ENCODE measurements around the gene TREH.

Gene TREH

DNA sequence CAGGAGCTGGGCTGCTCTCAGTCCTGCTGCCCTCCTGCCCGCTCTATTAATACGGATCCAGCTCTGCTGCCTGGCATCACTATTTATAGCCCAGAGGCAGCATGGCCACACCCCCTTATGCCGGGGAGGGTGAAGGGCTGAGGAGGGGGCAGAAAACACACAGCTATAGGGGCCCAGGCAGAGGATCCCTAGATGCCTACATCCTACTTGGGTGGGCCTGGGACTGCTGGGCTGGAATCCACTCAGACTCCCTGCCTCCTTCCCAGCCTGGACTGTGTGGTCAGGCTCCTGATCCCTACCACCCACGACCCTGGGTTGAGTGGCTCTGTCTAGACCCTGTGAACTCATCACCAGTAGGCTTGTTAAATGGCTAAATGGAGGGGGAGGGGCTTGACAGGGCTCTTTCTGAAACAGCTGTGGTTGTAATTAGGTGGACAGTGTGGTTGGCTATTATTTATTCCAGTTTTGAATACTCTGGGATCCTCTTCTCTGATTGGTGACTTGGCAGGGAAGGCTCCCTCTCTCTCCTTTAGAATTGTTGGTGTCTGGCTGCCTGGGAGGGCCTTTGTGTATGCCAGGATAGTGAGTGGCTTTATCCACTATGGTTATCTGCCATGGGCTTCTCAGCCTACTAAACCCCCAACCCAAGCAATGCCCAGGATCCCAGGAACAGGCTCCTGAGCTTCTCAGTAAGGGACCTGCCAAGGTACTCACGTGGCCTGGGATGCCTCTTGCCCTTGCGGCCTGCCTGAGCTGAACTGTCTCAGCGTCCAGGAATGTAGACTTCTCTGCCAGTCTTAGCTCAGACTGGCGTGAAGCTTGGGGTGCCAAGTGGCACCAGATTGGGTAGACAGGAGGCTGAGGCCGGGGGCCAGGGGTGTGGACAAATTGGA, 56.8 kb downstream of the TREH start:
- peaks cover 54% of the 10 kb centered on the region for H3K4me1 ChIP-seq (ENCODE audit: insufficient read depth, low read length)
- H3K27me3 ChIP-seq (ENCODE audit: control insufficient read depth in 1 of 2, insufficient read depth in 2 of 2, low read length in 2 of 2) = no peaks in the 10 kb centered on the region
- peak overlapping the region in 1 of 2 donors; percentile 66 for H3K4me3 ChIP-seq (ENCODE audit: low read depth in 1 of 2, low read length in 2 of 2)
- H3K9me3 ChIP-seq (ENCODE audit: low read length) = no peaks in the 10 kb centered on the region
- H3K27ac ChIP-seq (ENCODE audit: low read depth, low read length) = peak overlapping the region; percentile 85
- no peak overlapping the region for H3K9ac ChIP-seq (ENCODE audit: low read length)
- peaks cover 16% of the 10 kb centered on the region for H3K36me3 ChIP-seq (ENCODE audit: insufficient read depth, low read length)

DNA sequence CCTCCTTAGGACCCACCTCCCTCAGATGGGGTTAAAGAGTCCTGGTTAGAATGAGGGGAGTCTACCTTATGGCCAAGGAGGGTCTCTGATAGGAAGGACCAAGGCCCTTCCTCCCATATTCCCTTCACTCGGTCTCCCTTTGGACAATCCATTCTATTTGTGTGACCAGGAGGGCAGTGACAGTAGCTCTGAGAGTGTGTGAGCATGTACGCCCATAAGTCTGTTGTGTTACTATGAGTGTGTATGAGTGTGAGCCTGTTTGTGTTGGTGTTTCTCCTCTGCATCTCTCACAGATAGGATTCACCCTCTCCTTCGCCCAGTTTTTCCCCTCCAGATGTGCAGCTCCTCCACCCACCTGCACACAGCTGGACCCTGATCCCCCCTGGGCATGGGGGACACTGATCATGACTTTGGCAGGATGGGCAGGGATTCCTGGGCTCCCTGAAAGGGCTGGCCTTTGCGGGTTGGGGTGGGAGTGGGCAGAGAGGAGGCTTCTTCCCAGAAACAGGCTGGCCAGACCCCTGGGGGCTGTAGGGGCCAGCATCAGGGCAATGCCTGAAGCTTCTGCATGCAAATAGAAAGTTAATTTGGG, 57.6 kb downstream of the TREH start:
- H3K4me1 ChIP-seq (ENCODE audit: insufficient read depth, low read length) = peaks cover 54% of the 10 kb centered on the region
- H3K27me3 ChIP-seq (ENCODE audit: control insufficient read depth in 1 of 2, insufficient read depth in 2 of 2, low read length in 2 of 2) = no peaks in the 10 kb centered on the region
- H3K9me3 ChIP-seq (ENCODE audit: low read length) = no peaks in the 10 kb centered on the region
- peak overlapping the region; percentile 85 for H3K27ac ChIP-seq (ENCODE audit: low read depth, low read length)
- peaks cover 10% of the 10 kb centered on the region for H3K36me3 ChIP-seq (ENCODE audit: insufficient read depth, low read length)
- H3K4me3 ChIP-seq (ENCODE audit: low read depth in 1 of 2, low read length in 2 of 2) = peak overlapping the region; percentile 11 to 66
- peak overlapping the region; percentile 75 for H3K9ac ChIP-seq (ENCODE audit: low read length)

DNA sequence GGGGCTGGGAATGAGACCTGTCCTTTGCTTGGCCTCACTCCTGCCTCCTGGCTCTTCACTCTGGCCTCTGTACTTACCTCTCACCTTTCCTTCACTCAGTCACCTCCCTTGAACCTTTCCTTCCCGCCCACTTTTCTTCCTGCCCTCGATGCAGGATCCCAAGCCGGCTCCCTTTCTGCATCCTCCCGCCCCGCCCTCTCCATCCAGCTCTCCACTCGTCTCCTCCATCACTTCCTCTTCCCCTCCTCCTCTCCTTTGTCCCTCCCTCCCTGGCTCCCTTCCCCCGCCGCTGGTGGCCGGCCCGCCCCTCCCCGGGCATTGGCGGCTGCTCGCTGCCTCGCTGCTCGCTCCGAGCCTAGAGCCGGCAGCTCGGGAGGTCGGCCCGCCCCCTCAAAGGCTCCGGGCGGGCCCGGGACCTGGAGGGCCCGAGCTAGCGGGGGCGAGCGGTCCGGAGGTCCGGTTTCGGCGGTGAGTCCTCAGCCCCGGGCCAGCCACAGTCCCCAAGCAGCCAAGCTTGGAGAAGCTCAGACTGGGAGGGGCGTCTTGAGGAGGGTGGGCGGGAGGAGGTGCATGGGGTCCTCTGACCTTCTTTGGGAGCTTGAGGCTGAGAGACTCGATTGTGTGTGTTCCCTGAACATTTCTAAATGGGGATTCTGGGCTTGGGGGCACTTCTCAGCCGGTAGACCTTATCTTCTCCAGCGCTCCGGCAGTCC, 58.2 kb downstream of the TREH start:
- Histone ChIP-seq H3K9me3 (ENCODE audit: low read length) (no peaks in the 10 kb centered on the region), H3K4me1 (ENCODE audit: insufficient read depth, low read length) (peaks cover 54% of the 10 kb centered on the region), H3K36me3 (ENCODE audit: insufficient read depth, low read length) (peaks cover 13% of the 10 kb centered on the region), H3K27ac (ENCODE audit: low read depth, low read length) (peak overlapping the region; percentile 85), H3K27me3 (ENCODE audit: control insufficient read depth in 1 of 2, insufficient read depth in 2 of 2, low read length in 2 of 2) (no peaks in the 10 kb centered on the region), H3K9ac (ENCODE audit: low read length) (peak overlapping the region; percentile 75), H3K4me3 (ENCODE audit: low read depth in 1 of 2, low read length in 2 of 2) (peak overlapping the region; percentile 59 to 66)

DNA sequence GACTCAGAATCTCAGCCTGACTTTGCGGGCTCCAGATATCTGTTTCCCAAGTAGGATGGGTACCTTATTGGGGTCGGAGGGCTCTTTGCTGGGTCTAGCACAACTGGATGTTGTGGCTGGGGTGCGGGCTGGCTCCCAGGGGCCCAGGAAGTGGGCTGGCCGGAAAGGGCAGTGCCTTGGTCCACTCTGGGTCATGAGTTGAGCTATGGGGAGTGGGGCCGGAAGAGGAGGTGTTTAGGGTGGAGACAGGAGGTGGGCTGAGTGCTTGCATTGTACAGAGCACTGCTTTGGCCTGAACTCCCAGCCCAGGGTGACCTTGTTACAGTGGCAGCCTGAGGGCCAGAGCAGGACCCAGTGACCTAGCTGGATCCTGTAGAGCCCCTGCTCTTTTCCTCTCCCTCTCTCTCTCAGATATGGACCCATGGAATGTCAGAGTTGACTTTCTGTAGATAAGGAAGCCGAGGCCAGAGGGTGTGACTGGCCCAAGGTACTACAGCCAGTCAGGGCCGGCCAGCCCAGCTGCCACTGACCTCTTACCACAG, 58.9 kb downstream of the TREH start:
- peaks cover 19% of the 10 kb centered on the region for H3K36me3 ChIP-seq (ENCODE audit: insufficient read depth, low read length)
- H3K27me3 ChIP-seq (ENCODE audit: control insufficient read depth in 1 of 2, insufficient read depth in 2 of 2, low read length in 2 of 2) = no peaks in the 10 kb centered on the region
- H3K4me3 ChIP-seq (ENCODE audit: low read depth in 1 of 2, low read length in 2 of 2) = peak overlapping the region; percentile 59 to 66
- H3K9ac ChIP-seq (ENCODE audit: low read length) = peak overlapping the region; percentile 65
- peaks cover 54% of the 10 kb centered on the region for H3K4me1 ChIP-seq (ENCODE audit: insufficient read depth, low read length)
- peak overlapping the region; percentile 85 for H3K27ac ChIP-seq (ENCODE audit: low read depth, low read length)
- H3K9me3 ChIP-seq (ENCODE audit: low read length) = no peaks in the 10 kb centered on the region

DNA sequence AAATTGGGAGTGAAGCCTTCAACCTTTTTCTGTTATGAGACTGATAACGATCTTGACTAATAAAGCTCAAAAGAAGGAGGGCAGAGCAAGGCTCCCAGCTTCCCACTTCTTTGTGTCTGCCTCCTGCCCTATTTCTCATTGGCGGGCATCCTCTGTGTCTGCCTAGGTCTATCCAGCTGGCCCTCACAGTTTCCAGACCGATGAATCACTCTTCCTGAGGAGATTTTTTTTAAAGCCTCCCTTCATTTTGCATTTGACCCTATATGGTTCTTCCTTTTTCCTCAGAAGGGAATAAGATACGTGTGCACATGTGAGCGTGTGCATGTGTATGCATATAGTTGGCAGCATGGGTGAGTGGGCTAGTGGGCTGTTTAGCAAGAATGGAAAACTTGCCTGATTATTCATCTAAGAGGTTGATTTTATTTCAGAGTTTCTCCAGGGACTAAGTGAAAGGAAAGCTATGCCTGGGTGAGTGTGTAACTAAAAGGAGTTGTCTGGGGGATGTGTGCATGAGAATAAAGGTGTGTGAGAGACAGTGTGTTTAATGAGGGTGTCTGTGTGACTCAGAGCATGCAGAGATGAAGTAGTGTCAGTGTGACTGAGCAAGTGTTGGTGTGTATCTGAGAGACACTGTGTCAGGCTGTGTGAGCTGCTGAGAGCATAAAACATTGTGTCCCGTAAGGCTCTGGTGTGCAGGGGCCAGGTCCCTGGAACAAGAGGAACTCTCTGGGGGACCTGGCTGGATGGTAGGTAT, 59.8 kb downstream of the TREH start:
- Histone ChIP-seq H3K36me3 (ENCODE audit: insufficient read depth, low read length) (peaks cover 16% of the 10 kb centered on the region), H3K4me3 (ENCODE audit: low read depth in 1 of 2, low read length in 2 of 2) (no peak overlapping the region), H3K27me3 (ENCODE audit: control insufficient read depth in 1 of 2, insufficient read depth in 2 of 2, low read length in 2 of 2) (no peaks in the 10 kb centered on the region), H3K9ac (ENCODE audit: low read length) (no peak overlapping the region), H3K9me3 (ENCODE audit: low read length) (no peaks in the 10 kb centered on the region), H3K4me1 (ENCODE audit: insufficient read depth, low read length) (peaks cover 54% of the 10 kb centered on the region), H3K27ac (ENCODE audit: low read depth, low read length) (no peak overlapping the region)

DNA sequence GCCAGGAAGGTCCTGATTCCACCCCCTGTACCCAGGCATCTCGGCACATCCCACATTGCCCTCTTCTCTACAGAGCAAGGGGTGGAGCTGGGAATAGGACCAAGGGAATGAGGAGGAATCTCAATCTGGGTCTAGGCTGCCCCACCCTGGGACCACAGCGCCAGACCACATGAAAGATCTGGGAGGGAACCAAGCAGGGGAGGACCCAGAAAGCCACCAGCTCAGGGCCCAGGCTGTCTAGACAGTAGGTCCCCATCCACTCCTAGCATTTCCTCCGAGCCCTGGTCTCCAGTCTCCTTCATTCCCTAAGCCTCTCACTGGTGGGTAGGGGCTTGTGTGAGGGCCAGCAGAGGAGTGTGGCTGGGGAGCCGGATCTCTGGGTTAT, 60.5 kb downstream of the TREH start:
- no peak overlapping the region for H3K9ac ChIP-seq (ENCODE audit: low read length)
- peaks cover 54% of the 10 kb centered on the region for H3K4me1 ChIP-seq (ENCODE audit: insufficient read depth, low read length)
- H3K27ac ChIP-seq (ENCODE audit: low read depth, low read length) = peak overlapping the region; percentile 50
- no peak overlapping the region for H3K4me3 ChIP-seq (ENCODE audit: low read depth in 1 of 2, low read length in 2 of 2)
- H3K36me3 ChIP-seq (ENCODE audit: insufficient read depth, low read length) = peaks cover 22% of the 10 kb centered on the region
- no peaks in the 10 kb centered on the region for H3K9me3 ChIP-seq (ENCODE audit: low read length)
- no peaks in the 10 kb centered on the region for H3K27me3 ChIP-seq (ENCODE audit: control insufficient read depth in 1 of 2, insufficient read depth in 2 of 2, low read length in 2 of 2)

DNA sequence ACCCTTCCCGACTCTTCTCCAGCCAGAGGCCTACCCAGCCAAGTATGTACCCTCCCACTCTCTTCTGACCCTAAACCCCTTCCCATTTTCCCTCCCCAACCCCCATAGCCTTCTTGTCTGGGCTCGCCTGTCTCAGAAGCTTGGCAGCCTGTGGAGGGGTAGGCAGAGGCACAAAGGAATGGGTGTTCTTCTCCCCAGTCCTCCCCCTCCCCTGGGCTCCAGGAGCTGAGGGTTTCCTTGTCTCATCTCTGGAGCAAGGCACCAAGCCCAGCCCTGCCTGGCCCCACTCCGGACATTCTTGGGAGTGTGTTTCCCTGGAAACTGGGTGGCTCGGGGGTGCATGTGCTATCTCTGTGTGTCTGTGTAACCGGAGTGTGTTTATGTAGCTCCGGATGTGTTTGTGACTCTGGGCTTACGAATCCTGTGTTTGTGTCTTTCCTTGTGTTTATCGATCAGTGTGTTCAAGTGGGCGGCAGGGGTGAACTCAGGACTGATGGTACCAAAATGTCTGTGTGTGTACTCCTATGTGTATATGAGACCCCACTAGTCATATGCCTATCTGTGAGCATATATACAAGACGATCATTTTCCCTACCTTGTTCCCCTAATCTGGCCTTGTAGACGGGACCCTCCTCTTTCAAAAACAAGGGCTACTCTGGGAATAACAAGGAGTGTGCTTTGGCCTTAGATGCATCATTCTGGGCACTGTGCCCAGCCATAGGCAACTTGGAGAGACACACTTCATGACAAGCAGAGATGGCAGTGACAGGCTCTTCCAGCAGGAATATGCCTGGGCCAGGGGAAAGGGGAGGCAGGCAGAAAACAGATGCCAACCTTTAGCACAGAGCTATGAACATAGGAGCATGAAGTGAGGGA, 61.1 kb downstream of the TREH start:
- H3K36me3 ChIP-seq (ENCODE audit: insufficient read depth, low read length) = peaks cover 28% of the 10 kb centered on the region
- H3K27ac ChIP-seq (ENCODE audit: low read depth, low read length) = peak overlapping the region; percentile 50
- H3K9ac ChIP-seq (ENCODE audit: low read length) = no peak overlapping the region
- no peaks in the 10 kb centered on the region for H3K27me3 ChIP-seq (ENCODE audit: control insufficient read depth in 1 of 2, insufficient read depth in 2 of 2, low read length in 2 of 2)
- H3K4me1 ChIP-seq (ENCODE audit: insufficient read depth, low read length) = peaks cover 52% of the 10 kb centered on the region
- H3K9me3 ChIP-seq (ENCODE audit: low read length) = no peaks in the 10 kb centered on the region
- no peak overlapping the region for H3K4me3 ChIP-seq (ENCODE audit: low read depth in 1 of 2, low read length in 2 of 2)

DNA sequence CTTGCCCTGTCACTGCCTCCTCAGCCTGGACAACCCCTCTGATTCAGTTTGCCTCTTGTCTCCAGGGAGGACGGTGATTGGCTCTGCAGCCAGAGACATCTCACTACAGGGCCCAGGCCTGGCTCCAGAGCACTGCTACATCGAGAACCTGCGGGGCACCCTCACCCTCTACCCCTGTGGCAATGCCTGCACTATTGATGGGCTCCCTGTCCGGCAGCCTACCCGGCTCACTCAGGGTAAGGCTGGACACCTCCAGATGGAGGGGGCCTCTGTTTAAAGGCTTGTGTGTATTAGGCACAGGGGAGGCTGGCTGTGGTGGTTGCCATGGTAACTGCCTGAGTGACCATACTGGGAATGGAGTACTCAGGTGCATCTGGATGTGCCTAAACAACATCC, 63.5 kb downstream of the TREH start:
- no peak overlapping the region for H3K4me3 ChIP-seq (ENCODE audit: low read depth in 1 of 2, low read length in 2 of 2)
- peaks cover 30% of the 10 kb centered on the region for H3K36me3 ChIP-seq (ENCODE audit: insufficient read depth, low read length)
- H3K9me3 ChIP-seq (ENCODE audit: low read length) = no peaks in the 10 kb centered on the region
- no peak overlapping the region for H3K27ac ChIP-seq (ENCODE audit: low read depth, low read length)
- H3K27me3 ChIP-seq (ENCODE audit: control insufficient read depth in 1 of 2, insufficient read depth in 2 of 2, low read length in 2 of 2) = no peaks in the 10 kb centered on the region
- H3K4me1 ChIP-seq (ENCODE audit: insufficient read depth, low read length) = peaks cover 37% of the 10 kb centered on the region
- no peak overlapping the region for H3K9ac ChIP-seq (ENCODE audit: low read length)

DNA sequence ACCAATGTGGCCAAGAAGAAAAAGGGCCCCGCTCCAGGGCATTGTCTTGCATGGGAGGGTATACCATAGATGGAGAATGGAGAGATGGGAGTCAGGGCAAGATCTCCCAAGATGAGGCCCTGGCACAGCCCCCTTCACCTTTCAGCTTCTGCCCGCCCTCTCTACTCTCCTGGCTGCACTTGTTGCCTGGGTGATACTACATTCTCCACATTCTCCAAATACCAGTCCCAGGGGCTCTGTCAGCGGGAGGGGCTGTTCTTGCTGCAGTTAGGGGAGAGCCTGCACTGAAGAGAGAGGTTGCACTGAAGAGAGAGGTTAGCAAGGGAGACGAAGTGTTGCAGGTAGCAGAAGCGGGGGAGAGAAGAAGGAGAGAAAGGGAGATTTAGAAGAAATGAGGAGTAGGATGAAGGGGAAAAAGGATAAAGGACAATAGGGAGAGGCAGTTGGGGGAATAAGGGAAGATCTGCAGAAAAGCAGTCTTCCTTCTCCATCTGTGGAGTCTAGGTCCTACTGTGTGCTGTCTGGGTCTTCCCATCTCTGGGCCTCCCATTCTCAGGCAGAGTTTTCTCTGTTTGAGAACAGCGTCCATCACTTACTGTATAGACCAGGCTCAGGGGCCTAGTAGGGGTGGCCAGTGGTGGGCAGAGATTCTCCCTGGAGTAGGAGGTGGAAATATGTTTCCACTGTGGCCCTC, 64.0 kb downstream of the TREH start:
- Histone ChIP-seq H3K9ac (ENCODE audit: low read length) (no peak overlapping the region), H3K36me3 (ENCODE audit: insufficient read depth, low read length) (peaks cover 30% of the 10 kb centered on the region), H3K27me3 (ENCODE audit: control insufficient read depth in 1 of 2, insufficient read depth in 2 of 2, low read length in 2 of 2) (no peaks in the 10 kb centered on the region), H3K4me3 (ENCODE audit: low read depth in 1 of 2, low read length in 2 of 2) (no peak overlapping the region), H3K9me3 (ENCODE audit: low read length) (no peaks in the 10 kb centered on the region), H3K27ac (ENCODE audit: low read depth, low read length) (no peak overlapping the region), H3K4me1 (ENCODE audit: insufficient read depth, low read length) (peaks cover 31% of the 10 kb centered on the region)

DNA sequence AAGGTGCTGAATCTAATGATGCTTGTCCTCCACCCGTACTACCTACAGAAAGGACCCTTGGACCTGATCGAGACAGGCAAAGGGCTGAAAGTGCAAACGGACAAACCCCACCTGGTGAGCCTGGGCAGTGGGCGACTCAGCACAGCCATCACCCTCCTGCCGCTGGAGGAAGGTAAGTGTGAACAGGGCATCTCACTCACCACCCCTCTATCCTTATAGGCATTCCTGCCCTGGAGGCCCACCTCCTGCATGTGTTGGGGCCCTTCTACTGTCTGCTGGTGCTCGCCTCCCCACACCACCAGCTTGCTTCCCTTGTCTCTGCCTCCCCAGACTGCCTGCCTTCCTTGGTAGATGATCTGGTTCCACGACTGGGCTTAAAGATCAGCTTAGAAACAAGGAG, 64.9 kb downstream of the TREH start:
- Histone ChIP-seq H3K4me3 (ENCODE audit: low read depth in 1 of 2, low read length in 2 of 2) (no peak overlapping the region), H3K9me3 (ENCODE audit: low read length) (no peaks in the 10 kb centered on the region), H3K9ac (ENCODE audit: low read length) (no peak overlapping the region), H3K27me3 (ENCODE audit: control insufficient read depth in 1 of 2, insufficient read depth in 2 of 2, low read length in 2 of 2) (no peaks in the 10 kb centered on the region), H3K4me1 (ENCODE audit: insufficient read depth, low read length) (peaks cover 24% of the 10 kb centered on the region), H3K36me3 (ENCODE audit: insufficient read depth, low read length) (peaks cover 30% of the 10 kb centered on the region), H3K27ac (ENCODE audit: low read depth, low read length) (no peak overlapping the region)

All from muscle layer of colon (tissue), 2 donors.